LNCaP clone FGC (cell line): Measurements from ENCODE around the gene KCNQ1.

Experiments used
- DNase-seq: peaks from one replicate; pipeline ENCODE4 v3.0.0-alpha.2; 2011; ENCODE audit warnings: low read depth
- H3K4me3 ChIP-seq: 2 replicates; pipeline ENCODE4 v1.5.1; 2011; ENCODE audit warnings: mild to moderate bottlenecking, low read depth, low read length, control low read depth
- CTCF ChIP-seq: IDR thresholded peaks from 2 replicates; pipeline ENCODE4 v1.5.1; 2012; ENCODE audit warnings: mild to moderate bottlenecking; ENCODE audit not compliant: control insufficient read depth, insufficient read depth; ENCODE audit errors: extremely low read depth

The KCNQ1 gene

DNA sequence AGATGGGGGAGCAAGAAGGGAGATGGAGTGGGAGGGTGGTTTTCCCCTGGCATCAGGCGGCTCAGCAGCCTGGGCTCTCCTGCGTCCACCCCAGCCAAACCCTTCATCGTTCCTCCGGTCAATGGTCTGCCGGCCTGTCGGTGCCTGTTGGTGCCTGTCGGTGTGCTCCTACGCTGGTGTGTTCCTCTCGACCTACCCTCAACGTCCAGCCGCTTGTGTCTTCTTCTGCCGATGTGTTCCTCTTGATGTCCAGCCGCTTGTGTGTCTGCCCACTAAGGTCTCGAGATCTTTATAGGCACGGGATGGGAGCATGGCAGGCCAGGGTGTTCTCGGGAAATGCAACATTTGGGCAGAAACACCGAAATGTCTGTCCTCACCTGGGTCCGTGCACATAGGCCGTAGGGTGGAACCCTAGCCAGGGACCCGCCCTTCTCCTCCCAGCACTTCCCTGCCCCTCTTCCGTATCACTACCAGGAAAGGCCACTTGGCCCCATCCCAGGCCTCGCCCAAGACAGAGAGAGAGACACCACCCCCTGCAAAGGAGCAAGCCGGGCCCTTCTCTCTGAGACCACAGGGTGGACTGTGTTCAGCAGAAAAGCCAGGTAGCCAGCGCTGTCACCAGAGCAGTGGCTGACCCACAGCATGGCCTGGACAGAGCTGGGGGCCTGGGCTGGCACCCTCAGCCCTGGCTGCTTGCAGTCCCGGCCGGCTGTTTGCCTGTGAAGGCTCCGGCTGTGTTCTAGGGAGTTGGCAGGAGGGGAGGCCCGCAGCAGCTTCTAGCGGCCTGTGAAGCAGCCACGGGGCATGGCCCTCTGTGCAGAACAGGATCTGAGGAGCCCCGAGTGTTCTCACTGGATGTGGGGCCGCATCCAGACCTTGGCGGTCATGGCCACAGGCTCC lies 316.6 kb downstream of the KCNQ1 start:
- TF ChIP-seq CTCF, result no peak
- no peak overlapping the region for H3K4me3 ChIP-seq
- DNase-seq, result no peak

DNA sequence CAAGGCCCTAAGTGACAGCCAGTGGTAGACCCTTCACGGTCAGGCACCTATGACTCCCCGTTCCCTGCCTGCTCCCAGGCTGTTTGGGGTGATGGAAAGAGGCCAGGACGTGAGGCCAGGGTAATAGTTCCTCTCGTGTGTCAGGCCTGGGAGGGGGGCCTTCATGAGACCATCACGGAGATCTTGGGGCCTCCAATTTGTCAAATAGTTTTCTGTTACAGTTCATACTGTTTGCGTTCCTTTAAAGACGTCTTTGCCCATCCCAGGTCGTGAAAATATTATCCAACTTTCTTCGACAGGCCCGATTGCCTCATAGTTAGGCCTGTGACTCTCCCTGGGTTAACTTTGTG lies 317.2 kb downstream of the KCNQ1 start:
- TF ChIP-seq CTCF, result no peak
- H3K4me3 ChIP-seq, result no peak overlapping the region

DNA sequence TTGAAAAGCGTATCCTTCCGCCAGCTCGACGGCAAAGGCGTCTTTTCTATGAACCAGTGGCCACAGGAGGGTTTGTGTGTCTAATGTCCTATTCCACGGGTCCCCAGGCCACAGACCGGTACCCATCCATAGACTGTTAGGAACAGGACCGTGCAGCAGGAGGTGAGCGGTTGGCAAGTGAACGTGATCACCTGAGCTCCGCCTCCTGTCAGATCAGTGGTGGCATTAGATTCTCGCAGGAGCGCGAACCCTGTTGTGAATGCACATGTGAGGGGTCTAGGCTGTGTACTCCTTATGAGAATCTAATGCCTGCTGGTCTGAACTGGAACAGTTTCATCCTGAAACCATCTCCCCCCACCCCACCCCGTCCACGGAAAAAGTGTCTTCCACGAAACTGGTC lies 317.6 kb downstream of the KCNQ1 start:
- DNase-seq, result no peak
- no peak for TF ChIP-seq CTCF
- no peak overlapping the region for H3K4me3 ChIP-seq

More for the DNA sequence above, 317.2 kb downstream of the KCNQ1 start:
- no peak for DNase-seq

- no peak for DNase-seq
- H3K4me3 ChIP-seq, result no peak overlapping the region
- TF ChIP-seq CTCF, result no peak
These were observed 319.2 kb downstream of the KCNQ1 start for GRCh38 chr11:2763984-2764383.

GRCh38 chr11:2765491-2765890 lies 320.7 kb downstream of the KCNQ1 start:
- TF ChIP-seq CTCF, result no peak
- no peak overlapping the region for H3K4me3 ChIP-seq
- no peak for DNase-seq

GRCh38 chr11:2766166-2766565 lies 321.4 kb downstream of the KCNQ1 start:
- no peak for TF ChIP-seq CTCF
- DNase-seq, result no peak
- no peak overlapping the region for H3K4me3 ChIP-seq

DNA sequence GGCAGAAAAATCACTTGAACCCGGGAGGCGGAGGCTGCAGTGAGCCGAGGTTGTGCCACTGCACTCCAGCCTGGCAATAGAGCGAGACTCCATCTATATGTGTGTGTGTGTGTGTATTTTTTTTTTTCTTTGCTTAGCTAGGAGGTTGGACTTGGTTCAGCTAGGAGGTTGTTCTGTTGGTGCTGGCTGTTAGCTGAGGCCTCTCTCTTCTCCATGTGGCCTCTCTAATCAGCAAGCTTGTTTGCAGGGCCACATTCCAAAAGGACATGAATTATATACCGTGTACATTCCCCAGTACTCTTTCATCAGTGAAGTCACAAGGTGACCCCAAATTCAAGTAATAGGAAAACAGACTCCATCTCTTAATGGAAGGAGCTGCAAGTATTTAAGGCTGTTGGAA lies 322.3 kb downstream of the KCNQ1 start:
- no peak for TF ChIP-seq CTCF
- no peak for DNase-seq
- no peak overlapping the region for H3K4me3 ChIP-seq
